ENCODE results near the gene FN1. TPM values are rescaled to one million over a fixed set of nuclear protein-coding genes. Genes with fewer than 3 reads are reported as not detected.

Gene FN1
- total RNA-seq, 1 donor from 2014 or later: 77.7 TPM

DNA sequence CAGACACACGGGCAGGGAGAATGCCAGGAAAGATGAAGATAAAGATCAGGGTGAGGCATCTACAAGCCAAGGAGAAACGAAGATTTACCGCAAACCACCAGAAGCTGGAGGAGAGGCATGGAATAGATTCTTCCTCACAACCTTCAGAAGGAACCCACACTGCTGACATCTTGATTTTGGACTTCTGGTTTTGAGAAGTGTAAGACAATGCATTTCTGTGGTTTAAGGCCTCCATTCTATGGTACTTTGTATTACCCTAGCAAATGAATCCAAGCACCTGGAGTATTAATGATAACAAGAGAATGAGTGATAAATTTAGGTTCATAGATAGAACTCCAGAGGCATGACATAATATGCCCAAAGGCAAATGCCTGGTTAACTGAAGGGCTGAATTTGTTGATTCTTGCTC, 11.8 kb upstream of the FN1 start:
- intact Hi-C loops (cut with DNase I): no loop called here
- DNase-seq: no peak
- ATAC-seq (ENCODE audit: poor library complexity): no peak

DNA sequence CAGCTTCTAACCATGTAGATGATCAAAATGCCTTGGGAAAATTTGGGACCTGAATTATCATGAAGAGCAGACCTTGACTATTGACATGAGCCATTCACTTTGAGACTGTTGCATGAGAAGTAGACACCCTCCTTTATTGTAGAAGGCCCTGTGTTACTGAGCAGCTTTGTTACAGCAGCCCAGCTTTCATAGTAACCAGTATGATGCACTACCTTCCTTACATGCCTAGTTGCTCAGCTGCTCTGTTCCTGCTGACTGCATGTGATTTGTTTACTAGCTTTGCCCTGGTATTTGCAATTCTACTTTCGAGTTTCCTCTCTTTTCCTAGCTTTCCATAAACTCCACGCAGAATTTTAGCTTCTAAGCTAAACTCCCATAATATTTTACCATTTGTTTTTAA, 11.2 kb upstream of the FN1 start:
- intact Hi-C loops (cut with DNase I): no loop called here
- ATAC-seq (ENCODE audit: poor library complexity) (no peak), DNase-seq (no peak)

DNA sequence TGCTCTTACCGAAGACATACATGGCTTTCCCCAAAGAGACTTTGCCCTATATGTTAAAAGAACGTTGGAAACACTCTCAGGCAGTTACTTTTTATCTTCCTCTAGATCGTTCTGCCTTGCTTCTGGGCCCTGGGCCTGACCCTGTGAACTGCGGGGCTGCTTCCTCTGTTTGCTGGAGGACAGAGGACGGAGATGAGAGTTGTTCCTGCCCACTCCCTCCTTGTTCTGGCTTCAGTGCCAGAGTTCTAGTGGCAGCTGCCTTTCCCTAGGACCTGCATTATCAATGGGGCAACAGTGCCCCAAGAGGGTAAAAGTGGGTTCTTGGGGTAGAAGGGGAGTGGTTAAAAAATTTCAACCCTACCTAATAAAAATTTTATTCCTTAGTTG, 6.5 kb upstream of the FN1 start:
- intact Hi-C loops (cut with DNase I): no loop called here
- ATAC-seq (ENCODE audit: poor library complexity) (no peak), DNase-seq (no peak)

DNA sequence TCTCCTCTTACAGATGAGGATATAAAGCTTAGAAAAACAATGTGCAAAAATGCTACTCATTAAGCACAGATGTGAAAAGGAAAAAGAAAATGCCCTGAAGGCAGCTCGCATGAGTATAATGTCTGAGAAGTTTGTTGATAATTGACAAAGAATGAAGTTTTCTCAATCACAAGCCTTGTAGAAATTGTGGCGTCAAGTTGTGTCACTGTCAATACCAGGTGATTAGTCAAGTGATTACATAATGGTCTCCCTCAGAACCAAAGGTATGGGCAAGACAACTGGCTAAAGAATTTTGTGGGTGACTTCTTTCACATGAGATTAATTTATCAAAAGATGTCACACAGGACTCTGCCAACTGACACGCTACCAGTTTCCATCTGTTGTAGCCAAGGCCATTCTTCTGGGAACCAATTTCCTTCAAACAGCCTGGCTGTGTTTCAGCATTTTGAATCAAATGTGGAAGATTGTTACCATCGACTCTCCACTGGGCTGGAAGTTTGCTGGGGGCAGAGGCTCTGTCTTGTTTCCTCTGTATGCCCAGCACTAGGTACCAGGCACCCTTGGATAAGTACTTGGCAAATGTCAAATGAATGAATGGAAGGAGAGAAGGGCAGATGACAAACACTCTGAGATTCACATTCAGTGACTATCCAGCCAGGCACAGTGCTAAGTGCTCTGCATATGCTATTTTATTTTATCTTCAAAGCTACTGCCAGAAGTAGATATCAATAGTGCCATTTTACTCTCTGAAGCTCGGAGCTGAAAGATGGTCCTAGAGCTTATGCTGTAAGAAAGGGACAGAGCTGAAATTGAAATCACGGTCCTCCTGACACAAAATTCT, 5.9 kb upstream of the FN1 start:
- no peak for ATAC-seq (ENCODE audit: poor library complexity)
- no peak for DNase-seq
- intact Hi-C loops (cut with DNase I): no loop called here

DNA sequence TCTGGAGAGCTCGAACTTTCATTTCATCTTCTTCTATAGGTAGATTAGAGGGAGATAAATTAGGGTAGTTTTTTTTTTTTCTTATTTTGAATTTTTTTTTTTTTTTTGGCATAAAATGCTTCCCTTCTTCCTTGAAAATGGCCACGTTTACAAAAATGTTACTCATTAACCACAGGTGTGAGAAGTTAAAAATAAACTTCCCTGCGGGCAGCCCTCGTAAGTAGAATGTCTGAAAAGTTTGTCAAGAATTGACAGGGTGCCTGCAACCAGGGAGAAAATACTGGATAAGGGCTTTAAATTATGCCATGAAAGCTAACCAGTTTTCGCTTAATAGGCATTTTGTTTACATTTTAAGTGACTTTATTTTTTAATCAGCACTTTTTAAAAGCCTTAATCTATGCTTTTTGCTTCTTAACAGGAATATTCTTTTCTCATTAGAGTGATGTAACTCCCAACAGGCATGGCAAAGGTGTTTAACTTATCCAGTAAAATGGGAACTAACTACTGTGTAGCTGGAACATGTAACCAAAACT, 4.2 kb upstream of the FN1 start:
- ATAC-seq (ENCODE audit: poor library complexity) (no peak), DNase-seq (no peak)
- intact Hi-C loops (cut with DNase I): no loop called here

DNA sequence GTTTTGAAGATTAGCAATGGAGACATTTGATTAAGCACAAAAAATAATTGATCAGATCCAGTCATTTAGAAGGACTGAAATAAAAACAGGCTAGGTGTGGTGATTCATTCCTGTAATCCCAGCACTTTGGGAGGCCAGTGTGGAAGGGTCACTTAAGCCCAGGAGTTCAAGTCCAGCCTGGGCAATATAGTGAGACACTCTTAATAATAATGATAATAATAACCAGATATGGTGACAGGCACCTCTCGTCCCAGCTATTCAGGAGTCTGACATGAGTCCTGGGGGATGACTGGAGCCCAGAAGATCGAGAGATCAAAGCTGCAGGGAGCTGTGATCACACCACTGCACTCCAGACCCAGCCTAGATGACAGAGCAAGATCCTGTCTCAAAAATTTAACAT, 3.5 kb upstream of the FN1 start:
- no peak for DNase-seq
- ATAC-seq (ENCODE audit: poor library complexity): no peak
- intact Hi-C loops (cut with DNase I): no loop called here

DNA sequence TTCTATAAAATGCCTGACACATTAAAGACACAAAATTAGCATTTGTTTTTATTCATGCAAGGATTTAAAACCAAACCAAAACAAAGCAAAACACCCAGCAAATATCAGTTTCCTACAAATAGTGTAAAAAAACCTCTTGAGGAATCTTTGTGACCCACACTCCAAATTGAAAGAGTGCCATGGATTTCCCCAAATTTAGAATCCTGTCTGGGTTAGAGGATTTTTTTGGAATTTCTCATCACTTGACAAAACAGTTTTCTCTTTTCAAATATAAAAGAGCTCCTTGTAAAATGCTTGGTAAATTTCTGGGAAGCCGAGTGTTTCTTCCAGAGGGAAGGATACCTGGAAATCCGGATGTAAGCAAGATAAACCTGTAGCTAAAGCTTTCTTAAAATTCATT, 1.7 kb upstream of the FN1 start:
- intact Hi-C loops (cut with DNase I): no loop called here
- DNase-seq: no peak
- ATAC-seq (ENCODE audit: poor library complexity): no peak

DNA sequence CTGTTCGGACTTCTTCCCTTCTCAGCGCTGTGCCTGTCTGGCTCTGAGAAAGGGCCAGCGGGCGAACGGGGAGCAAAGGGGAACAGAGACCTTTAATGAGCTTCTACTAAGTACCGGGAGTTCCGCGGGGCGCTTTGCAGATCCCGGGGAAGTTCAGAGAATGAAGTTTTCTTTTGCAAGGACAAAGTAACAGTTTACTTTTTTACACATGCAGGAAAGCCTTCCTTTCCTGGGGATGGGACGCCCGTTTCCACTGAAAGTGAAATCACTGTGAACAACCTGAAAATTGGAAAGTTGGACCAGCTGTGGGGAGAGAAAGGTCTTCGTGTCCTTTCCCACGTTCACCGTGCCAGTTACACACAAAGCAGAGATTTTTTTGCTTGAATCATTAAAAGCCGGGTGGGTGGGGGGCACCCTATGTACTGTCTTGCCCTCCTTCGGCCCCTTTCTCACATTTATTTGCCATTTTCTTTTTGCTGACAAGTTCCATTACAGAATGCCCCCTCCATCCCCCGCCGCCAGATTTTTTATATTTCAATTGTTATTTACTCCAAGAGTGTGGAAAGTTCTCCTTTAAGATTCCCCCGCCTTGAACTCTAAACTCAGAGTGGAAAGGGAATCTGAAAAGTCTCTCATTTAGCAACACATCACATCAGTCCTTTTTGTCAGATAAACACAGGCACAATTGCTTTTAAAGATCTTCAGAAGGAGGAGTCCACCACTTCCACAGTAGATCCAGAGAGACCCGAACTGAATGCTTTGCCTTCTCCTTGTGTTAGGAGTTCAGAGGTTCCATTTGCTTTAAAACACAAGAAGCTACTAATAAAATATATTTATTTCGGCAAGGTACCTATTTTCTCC, 1.1 kb upstream of the FN1 start:
- DNase-seq (peak; percentile 45), ATAC-seq (ENCODE audit: poor library complexity) (peak; percentile 40)
- intact Hi-C loops (cut with DNase I): no loop called here

DNA sequence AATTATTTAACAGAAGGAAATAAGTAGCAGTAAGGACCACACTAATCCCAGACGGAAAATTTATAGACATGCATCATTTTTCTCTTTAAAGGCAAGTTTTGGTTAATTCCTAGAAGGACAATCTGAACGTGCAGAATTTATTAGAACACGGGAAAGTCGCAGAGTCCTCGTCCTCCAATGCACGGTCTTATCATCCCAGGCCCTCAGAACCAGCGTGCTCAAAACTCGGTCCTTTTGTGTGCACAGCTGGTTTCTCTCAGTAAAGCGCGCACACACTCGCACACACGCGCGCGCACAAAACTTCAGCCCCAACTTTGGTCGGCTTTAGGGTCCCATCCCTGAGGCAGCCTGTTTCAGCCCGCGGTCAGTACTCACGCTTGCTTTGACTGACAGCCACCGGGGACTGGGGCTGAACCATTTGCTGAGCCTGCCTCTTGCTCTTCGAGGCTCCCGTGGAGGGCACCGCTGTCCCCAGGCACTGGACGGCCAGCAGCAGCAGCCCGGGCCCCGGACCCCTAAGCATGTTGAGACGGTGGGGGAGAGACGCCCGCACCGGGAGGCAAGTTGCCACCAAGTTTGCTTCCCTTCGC, 493 bp downstream of the FN1 start:
- peak; percentile 30 for ATAC-seq (ENCODE audit: poor library complexity)
- intact Hi-C loops (cut with DNase I): no loop called here
- DNase-seq: peak; percentile 55

DNA sequence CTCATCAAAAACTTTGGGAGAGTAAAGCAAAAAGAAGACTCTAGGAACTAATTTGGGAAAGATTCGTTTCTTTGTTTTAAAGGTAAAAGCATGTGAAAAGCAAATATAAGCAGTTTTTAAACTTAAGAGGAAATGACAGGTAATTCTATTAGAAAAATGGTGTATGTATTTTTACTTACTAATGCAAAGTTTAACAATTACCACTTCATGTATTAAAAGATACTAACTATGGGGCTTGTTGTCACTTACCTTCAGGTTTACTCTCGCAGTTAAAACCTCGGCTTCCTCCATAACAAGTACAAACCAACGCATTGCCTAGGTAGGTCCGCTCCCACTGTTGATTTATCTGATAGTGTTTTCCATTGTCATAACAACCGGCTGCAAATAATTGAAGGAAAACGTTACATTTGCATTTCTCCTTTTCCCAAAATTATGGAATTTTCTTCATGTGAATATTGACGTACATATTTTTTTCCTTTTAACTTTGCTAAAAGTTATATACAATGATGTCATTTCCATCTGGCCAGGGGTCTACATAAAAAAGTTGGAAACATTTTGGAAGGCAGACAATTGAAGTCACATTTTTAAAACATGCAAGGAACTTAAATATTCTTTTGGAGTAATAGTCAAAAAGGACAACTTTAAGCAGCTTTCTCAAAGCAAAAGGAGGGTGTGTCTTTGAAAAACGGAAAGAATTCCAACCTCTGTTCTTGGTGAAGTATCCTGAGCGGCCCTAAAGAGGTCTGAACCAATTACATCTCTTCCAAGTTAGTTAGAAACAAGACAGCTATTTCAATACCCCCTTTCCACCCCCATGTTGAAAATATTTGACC, 1.2 kb downstream of the FN1 start:
- ATAC-seq (ENCODE audit: poor library complexity) (no peak), DNase-seq (no peak)
- intact Hi-C loops (cut with DNase I): no loop called here

DNA sequence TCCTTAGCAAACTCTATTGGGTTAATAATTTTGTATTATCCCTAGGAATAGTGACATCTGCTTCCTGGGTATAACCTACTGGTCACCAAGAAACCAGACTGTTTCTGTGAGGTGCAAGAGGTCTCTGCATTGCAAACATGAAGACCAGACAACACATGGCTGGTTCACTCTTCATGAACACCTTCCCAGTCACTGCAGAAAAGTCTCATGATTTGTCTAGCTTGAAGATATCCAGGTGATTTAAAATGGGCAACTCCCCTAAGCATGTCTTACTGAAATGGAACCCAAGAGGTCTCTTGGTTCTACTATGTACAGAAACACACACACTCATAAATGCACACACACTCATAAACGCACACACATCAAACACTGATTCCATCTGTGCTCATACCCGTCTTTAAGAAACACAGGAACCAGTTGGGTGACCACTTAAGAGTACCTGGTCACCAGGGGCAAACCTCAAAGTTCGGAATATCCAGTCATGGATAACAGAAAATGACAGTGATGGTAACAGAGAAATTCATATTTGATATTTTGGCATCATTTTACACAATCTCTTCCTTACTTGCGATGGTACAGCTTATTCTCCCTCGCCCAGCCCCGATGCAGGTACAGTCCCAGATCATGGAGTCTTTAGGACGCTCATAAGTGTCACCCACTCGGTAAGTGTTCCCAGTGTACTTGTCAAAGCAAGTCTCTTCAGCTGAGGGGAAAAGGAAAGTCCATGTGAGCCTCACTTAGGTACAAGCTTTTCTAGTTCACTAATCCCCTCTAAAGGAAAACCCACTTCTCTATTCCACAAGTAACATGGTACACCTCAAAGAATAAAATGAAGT, 2.9 kb downstream of the FN1 start:
- intact Hi-C loops (cut with DNase I): no loop called here
- DNase-seq (no peak), ATAC-seq (ENCODE audit: poor library complexity) (no peak)

DNA sequence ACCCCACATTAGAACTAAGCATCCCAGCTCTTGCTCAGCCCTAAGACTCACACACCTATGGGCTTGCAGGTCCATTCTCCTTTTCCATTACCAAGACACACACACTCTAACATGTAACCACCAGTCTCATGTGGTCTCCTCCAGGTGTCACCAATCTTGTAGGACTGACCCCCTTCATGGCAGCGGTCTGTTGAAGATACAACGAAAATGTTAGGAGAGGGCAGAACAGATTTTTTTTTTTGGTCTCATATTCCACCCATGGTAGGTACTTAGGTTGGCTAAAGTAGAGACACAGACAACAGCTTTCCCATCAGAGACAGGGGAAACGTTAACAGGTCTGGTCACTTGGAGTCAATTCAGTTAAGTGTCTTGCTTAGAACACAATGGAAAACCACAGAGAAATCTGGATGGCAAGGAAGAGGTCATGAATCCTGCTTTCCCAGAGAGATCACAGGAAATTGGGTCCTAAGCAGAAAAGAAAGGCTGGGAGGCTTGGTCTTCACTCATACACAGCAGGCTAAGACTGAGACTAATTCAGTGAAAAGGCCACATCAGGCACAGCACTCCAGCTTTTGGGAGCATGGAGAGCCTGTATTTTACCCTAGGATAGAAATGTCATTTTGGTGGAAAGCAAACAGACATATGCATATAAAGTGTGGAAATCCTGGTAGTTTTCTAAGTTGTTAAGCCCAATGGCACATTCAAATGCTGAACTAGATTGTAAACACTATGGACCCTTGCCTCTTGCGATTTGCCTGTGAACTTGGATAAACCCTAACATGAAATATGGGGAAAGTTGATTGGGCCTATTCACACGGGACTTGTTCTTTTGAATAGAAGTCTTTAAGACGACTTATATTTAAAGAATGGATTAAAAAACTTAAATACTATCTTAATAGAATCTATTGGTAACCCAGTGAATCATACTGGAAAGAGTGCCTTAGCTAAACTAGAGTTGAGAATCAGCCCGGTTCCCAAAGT, 3.8 kb downstream of the FN1 start:
- intact Hi-C loops (cut with DNase I): no loop called here
- no peak for DNase-seq
- no peak for ATAC-seq (ENCODE audit: poor library complexity)

DNA sequence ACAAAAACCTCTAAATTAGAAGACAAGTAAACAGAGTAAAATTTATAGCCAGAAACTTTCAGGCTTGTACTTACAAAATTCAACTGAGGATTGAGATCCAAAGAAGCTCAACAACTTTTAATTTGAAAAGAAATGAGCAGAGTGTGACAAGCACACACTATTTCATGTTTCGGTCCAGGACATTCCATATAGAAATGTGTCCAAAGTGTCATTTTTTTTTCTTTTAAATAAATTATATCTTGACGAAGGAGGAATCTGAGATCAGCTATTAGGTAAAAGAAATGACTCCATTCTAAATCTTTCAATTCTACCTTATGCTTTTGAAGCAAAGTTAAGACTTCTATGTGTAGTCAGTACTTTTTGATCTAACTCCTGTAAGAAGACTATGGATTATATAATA, 4.6 kb downstream of the FN1 start:
- intact Hi-C loops (cut with DNase I): no loop called here
- ATAC-seq (ENCODE audit: poor library complexity): no peak
- DNase-seq: no peak

DNA sequence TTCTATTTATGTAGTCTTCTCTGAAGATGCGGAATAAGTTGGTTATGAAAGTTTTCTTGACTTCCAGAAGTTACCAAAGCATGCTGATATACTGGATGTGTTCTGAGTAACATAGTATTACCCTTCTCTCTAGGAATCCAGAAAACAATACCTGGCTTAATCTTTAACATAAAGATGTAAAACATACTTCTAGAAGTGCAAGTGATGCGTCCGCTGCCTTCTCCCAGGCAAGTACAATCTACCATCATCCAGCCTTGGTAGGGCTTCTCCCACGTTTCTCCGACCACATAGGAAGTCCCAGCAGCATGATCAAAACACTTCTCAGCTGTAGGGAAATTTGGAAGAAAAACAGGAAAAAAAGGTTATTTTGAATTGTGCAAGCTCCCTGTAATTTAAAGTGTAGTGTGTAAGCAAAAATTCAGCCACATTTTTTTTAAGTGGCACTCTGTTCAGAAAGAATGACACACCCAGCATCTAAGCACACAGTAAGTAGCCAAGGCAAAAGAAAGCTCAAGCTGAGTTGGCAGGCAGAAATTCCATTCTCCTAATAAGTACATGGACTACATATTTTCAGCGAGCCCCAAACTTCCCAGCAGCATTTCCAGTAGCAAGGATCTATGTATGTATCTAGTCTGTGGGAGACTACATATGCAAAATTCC, 5.2 kb downstream of the FN1 start:
- DNase-seq: no peak
- no peak for ATAC-seq (ENCODE audit: poor library complexity)
- intact Hi-C loops (cut with DNase I): no loop called here

DNA sequence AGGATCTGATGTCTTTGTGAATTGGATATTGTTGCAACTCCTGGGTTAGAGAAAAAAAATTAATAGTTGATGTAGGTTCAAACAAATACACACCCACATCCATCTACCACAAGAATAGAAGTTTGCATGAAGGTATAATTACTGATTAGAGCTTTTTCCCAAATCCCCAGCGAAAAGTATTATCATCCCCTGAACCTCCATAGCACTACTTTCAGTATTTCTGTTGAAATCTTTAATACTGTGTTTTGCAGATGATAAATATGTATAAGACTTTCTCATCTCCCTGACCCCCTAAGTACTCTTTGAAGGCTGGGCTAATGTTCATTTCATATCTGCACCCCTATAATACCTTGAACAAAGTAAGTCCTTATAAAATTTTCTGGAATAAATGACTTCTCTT, 6.4 kb downstream of the FN1 start:
- no peak for DNase-seq
- intact Hi-C loops (cut with DNase I): no loop called here

More for the DNA sequence above, 6.4 kb downstream of the FN1 start:
- no peak for ATAC-seq (ENCODE audit: poor library complexity)

All from Right ventricle myocardium superior (tissue), 1 donor.